Progenitor cell of endocrine pancreas (in vitro differentiated cells): ENCODE measurements around the gene FN1. TPM values are rescaled to one million over a fixed set of nuclear protein-coding genes. Genes with fewer than 3 reads are reported as not detected.
"Not testable (repeated sequence)": the region's sequence is repeated elsewhere in the genome, so short reads cannot be mapped to it uniquely, and the experiment has no call there.

Source experiments
- DNase-seq: peaks from one replicate; pipeline ENCODE4 v3.0.0; 2021; ENCODE audit warnings: low spot score; ENCODE audit not compliant: unreplicated experiment
- H3K27ac Mint-ChIP-seq: 2 replicates; pipeline ENCODE4 v1.8.0; 2021; ENCODE audit warnings: mild to moderate bottlenecking, moderate library complexity, mixed read lengths
- H3K27me3 Mint-ChIP-seq: 2 replicates; pipeline ENCODE4 v1.8.0; 2021; ENCODE audit warnings: mixed read lengths
- H3K36me3 Mint-ChIP-seq: 2 replicates; pipeline ENCODE4 v1.8.0; 2022; ENCODE audit warnings: mixed read lengths; ENCODE audit not compliant: insufficient read depth
- H3K4me1 Mint-ChIP-seq: 2 replicates; pipeline ENCODE4 v1.8.0; 2021; ENCODE audit warnings: low read depth, mixed read lengths
- H3K4me3 Mint-ChIP-seq: 2 replicates; pipeline ENCODE4 v1.8.0; 2021; ENCODE audit warnings: low read depth, mild to moderate bottlenecking, moderate library complexity, mixed read lengths
- H3K9me3 Mint-ChIP-seq: 2 replicates; pipeline ENCODE4 v1.8.0; 2021; ENCODE audit warnings: low read depth, mixed read lengths
- CTCF ChIP-seq: fragments of 200-600 bp; sonication (generic); IDR thresholded peaks from one replicate; pipeline ENCODE4 v1.5.0; 2021; ENCODE audit warnings: antibody characterized with exemption, mild to moderate bottlenecking; ENCODE audit not compliant: unreplicated experiment
- total RNA-seq: library from RNA; stranded (reverse); gene quantifications from 2 replicates; pipeline ENCODE4 v1.2.1, GENCODE V29; 2021

Gene FN1
- total RNA-seq, 1 donor from 2014 or later, result 2,744 TPM

DNA sequence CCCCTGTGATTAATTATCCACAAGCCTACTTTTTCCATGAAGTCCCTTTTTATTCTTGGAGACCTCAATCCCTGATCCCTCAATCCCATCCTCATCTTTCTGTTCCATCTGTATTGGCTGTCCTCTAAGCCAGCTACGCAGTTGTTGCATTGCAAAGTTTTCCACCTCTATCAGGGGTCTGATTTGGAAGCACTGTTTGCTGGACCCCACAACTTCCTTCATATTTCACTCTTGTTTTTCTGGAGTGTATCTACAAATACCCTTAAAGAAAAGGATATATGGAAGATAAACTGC lies 22.4 kb downstream of the FN1 start:
- Mint-ChIP-seq H3K4me1 (peaks cover 38% of the 10 kb centered on the region), H3K27ac (peak overlapping the region; percentile 5), H3K4me3 (no peak overlapping the region), H3K9me3 (peaks cover 3% of the 10 kb centered on the region), H3K27me3 (no peaks in the 10 kb centered on the region), H3K36me3 (peaks cover 60% of the 10 kb centered on the region)
- no peak for DNase-seq
- TF ChIP-seq CTCF, result no peak

DNA sequence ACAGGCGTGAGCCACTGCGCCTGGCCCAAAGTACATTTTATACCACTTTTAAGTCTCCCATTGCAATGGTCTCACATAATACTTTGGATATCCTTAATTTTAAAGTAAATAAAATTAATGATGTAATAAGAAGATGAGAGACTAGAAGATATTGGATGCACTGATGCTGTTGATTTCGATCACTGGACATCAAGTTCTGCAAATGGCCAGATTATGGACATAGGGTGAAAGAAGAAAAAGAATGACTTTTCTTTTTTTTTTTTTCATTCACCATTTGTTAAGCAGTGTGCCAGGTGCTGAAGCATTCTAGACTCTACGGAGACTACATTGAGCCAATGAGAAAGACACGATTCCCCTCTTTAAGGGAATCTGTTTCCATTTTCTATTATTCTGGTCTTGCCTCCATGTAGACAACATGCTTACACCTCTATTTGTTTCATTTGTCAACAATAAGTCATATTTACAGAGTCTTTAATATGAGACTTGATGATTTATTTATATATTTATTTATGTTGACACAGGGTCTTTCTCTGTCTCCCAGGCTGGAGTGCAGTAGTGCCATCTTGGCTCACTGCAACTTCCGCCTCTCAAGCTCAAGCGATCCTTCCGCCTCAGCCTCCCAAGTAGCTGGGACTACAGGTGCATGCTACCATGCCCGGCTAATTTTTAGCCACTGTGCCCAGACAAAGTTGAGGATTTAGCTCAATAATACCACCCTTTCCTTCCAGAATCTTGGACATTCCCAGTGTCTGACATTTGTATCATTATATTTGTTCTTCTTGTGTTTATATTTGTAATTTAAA lies 23.7 kb downstream of the FN1 start:
- TF ChIP-seq CTCF, result no peak
- DNase-seq, result no peak
- Mint-ChIP-seq H3K9me3 (peaks cover 3% of the 10 kb centered on the region), H3K4me1 (peaks cover 27% of the 10 kb centered on the region), H3K36me3 (peaks cover 61% of the 10 kb centered on the region), H3K27ac (no peak overlapping the region), H3K27me3 (no peaks in the 10 kb centered on the region), H3K4me3 (no peak overlapping the region)

GRCh38 chr2:215410932-215411285 lies 25.0 kb downstream of the FN1 start:
- no peak for TF ChIP-seq CTCF
- H3K4me3 Mint-ChIP-seq, result no peak overlapping the region
- no peaks in the 10 kb centered on the region for H3K27me3 Mint-ChIP-seq
- H3K27ac Mint-ChIP-seq, result peak overlapping the region; percentile 60
- H3K9me3 Mint-ChIP-seq, result peaks cover 3% of the 10 kb centered on the region
- H3K36me3 Mint-ChIP-seq, result peaks cover 64% of the 10 kb centered on the region
- no peak for DNase-seq
- H3K4me1 Mint-ChIP-seq, result peaks cover 17% of the 10 kb centered on the region

DNA sequence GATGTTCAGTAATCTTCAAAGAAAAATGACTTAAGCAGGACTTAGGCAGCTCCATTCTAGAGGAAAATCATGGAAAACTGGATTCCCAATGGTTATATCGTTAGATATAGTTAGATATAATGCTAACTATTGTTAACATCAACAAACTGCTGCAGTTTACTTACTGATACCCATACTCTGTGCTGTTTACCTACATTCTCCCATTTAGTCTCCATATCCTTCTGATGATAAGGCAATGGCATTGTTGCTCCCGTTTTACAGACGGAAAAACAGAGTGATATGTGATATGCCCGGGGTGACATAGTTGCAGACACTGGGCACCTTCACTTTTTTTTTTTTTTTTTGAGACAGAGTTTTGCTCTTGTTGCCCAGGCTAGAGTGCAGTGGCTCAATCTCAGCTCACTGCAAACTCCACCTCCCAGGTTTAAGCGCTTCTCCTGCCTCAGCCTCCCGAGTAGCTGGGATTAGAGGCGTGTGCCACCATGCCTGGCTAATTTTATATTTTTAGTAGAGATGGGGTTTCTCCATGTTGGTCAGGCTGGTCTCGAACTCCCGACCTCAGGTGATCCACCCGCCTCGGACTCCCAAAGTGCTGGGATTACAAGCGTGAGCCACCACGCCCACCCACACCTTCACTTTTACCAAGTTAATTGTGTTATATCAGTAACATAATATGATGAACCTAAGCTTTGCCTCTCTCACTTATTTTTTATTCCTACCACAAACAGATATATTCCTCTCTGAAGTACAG lies 25.5 kb downstream of the FN1 start:
- Mint-ChIP-seq H3K4me1 (peaks cover 16% of the 10 kb centered on the region), H3K27ac (peak overlapping the region; percentile 60), H3K36me3 (peaks cover 67% of the 10 kb centered on the region)

GRCh38 chr2:215409331-215410127 lies 26.3 kb downstream of the FN1 start:
- TF ChIP-seq CTCF, result no peak
- DNase-seq, result no peak
- Mint-ChIP-seq H3K4me1 (peaks cover 10% of the 10 kb centered on the region), H3K9me3 (peaks cover 3% of the 10 kb centered on the region), H3K27ac (peak overlapping the region; percentile 42), H3K27me3 (no peaks in the 10 kb centered on the region), H3K36me3 (peaks cover 69% of the 10 kb centered on the region), H3K4me3 (no peak overlapping the region)

More for the DNA sequence above, 25.5 kb downstream of the FN1 start:
- not testable (repeated sequence) for H3K4me3 Mint-ChIP-seq, H3K9me3 Mint-ChIP-seq, H3K27me3 Mint-ChIP-seq, DNase-seq

- not testable (repeated sequence) for H3K4me3 Mint-ChIP-seq, H3K4me1 Mint-ChIP-seq, H3K9me3 Mint-ChIP-seq, DNase-seq, H3K27me3 Mint-ChIP-seq
- Mint-ChIP-seq H3K27ac (peak overlapping the region; percentile 73), H3K36me3 (peaks cover 63% of the 10 kb centered on the region)
These were observed 27.4 kb downstream of the FN1 start for GRCh38 chr2:215408441-215408840.
